Mucosa of descending colon (tissue), 3 donors: ENCODE measurements around the gene CDIPT. TPM values are rescaled to one million over a fixed set of nuclear protein-coding genes. Genes with fewer than 3 reads are reported as not detected.

Experiments
- ATAC-seq: fragments of 200-7000 bp; cut with Tn5 transposase; one replicate; pipeline ENCODE4 v1.9.1; 2020; ENCODE audit warnings: mild to moderate bottlenecking, moderate library complexity
- DNase-seq, 3 donors: peaks; one replicate each; pipeline ENCODE4 v3.0.0-alpha.2; 2020
- H3K36me3 ChIP-seq: fragments of 200-600 bp; one replicate; pipeline ENCODE4 v1.8.0; 2021; ENCODE audit warnings: low read depth, mild to moderate bottlenecking
- H3K4me1 ChIP-seq: fragments of 200-600 bp; one replicate; pipeline ENCODE4 v1.8.0; 2021; ENCODE audit warnings: low read depth, mild to moderate bottlenecking
- H3K4me3 ChIP-seq: fragments of 200-600 bp; one replicate; pipeline ENCODE4 v1.8.0; 2021; ENCODE audit warnings: mild to moderate bottlenecking
- H3K9me3 ChIP-seq: fragments of 200-600 bp; one replicate; pipeline ENCODE4 v1.8.0; 2021; ENCODE audit warnings: mild to moderate bottlenecking
- CTCF ChIP-seq: fragments of 200-600 bp; IDR thresholded peaks from one replicate; pipeline ENCODE4 v1.8.0; 2022; ENCODE audit warnings: antibody characterized with exemption, mild to moderate bottlenecking
- intact Hi-C, 2 donors: fragments of 100-400 bp; cut with DNase I in 1 of 2; cut with micrococcal nuclease in 1 of 2; formaldehyde crosslinking; loops; one replicate each; pipeline versions ENCODE4 v1.11.0 to v1.11.1; 2022; cut with DNase I, micrococcal nuclease
- total RNA-seq, 3 donors: library from RNA; stranded (reverse); fragmentation: NEBNext Ultra II Directional in 2 of 3; extraction: Animal tissue kit (Norgen Biotek cat#: 25700) in 2 of 3; gene quantifications; one replicate each; pipeline versions ENCODE4 v1.2.1 to v1.2.4, GENCODE V29; 2021 to 2023
- donor health status: DM: no; HTN: no; CAD: no; lungs with moderate emphysema.
- donor health status: DM: no; HTN: no; CAD: no.
- donor health status: DM: no; HTN: yes; CAD: no.

CDIPT gene
- total RNA-seq, 3 donors from 2014 or later, result 53.1 to 102 (median 90.5) TPM

DNA sequence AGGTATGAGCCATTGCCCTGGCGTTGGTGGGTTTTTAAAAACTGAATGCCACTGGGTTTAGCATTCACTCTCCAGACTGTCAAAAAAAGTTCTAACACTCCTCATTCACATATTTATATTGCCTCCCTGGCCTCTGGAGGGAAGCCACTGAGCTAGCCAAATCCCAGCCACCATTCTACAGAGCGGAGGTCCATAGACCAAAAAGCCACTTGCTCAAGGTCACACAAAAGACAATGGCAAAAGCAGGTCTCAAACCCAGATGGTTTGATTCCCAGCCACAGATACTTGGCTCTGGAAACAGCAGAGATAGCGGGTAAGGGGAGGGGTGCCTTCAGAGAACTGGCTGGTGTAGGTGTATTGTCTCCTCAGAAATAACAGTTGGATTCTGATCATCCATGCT is 18.0 kb upstream of the CDIPT start:
- intact Hi-C loops, result no loop called here
- ATAC-seq, result no peak
- no peaks in the 10 kb centered on the region for H3K9me3 ChIP-seq
- no peaks in the 10 kb centered on the region for H3K4me1 ChIP-seq
- no peak for TF ChIP-seq CTCF
- H3K36me3 ChIP-seq, result no peaks in the 10 kb centered on the region
- DNase-seq, result no peak
- H3K4me3 ChIP-seq, result no peak overlapping the region

DNA sequence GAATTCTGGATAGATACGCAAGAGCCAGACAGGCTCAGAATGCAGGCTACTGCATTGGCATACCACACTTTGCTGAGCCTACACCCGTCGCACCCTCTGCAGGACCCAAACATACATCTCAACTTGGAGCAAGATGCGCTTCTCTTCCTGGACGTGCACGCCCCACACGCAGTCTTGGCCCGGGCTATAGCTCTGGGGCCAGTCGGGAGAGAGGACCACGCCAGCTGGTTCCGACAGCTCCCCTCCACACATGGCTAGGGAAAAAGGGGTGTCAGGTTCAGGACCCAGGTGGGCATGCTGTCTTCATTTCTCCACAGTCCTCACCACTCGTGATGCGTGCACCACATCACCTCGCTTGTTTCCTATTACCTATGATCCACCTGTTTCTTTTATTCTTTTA is 15.1 kb upstream of the CDIPT start:
- Histone ChIP-seq H3K9me3 (no peaks in the 10 kb centered on the region), H3K36me3 (no peaks in the 10 kb centered on the region), H3K4me3 (no peak overlapping the region), H3K4me1 (no peaks in the 10 kb centered on the region)
- TF ChIP-seq CTCF, result no peak
- no peak for DNase-seq
- intact Hi-C loops, result no loop called here
- no peak for ATAC-seq

DNA sequence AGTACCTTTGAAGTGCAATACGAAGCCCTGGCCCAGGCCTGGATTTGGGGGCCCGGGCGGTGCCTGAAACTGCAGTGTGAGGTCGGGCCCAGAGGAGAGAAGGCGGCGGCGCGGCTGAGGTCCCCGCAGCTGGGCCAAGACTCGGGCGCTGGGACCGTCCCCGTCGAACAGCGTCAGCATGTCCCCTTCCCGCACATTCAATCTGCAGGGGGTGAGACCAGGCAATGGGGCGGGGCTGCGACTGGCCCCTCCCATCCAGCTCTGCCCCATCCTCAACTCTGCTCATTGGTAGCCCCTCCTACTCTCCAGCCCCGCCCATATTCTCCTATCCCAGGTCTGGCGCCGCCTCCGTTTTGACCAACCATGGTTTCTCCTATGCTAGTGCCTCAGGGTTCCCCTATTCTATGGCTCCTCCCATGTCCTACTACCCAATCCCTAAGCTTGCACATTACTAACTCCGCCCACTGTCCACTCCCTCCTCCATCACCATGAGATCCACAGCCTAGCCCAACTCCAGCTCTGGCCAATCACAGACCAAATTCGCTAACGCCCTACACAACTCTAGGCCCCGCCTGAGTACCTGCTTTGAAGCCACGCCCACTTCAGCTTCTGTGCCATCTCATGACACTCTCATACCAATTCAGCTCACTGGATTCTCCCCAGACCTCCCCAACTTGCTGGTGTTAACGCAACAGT is 14.4 kb upstream of the CDIPT start:
- Histone ChIP-seq H3K9me3 (no peaks in the 10 kb centered on the region), H3K4me3 (no peak overlapping the region), H3K36me3 (no peaks in the 10 kb centered on the region), H3K4me1 (no peaks in the 10 kb centered on the region)
- TF ChIP-seq CTCF, result no peak
- intact Hi-C loops, result no loop called here
- DNase-seq, result peak in 1 of 3 donors; percentile 52
- ATAC-seq, result peak; percentile 61

DNA sequence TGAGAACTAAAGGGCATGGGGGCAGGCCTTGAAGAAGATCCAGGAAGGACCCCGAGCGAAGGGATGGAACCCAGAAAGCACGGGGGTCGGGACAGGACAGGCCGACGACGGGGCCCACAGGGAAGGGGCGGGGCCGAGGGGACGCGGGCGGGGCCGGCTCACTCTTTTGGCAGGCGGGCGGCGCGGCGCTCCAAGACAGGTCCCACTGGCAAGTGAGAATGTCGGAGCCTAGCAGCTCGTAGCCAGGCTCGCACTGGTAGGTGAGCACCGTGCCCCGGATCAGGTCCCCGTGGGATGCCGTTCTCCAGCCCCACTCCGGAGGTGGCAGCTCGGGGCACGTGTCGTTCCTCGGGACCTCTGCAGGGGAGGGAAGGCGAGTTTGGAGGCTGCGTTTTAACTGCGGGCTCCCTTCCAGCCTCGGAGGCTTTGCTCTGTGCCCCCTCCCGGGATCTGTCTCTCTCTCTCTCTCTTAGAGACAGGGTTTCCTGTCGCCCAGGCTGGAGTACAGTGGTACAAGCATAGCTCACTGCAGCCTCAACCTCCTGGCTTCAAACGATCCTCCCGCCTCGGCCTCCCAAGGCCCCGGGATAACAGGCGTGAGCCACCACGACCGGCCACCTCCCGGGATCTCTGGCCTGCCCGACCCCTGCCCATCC is 13.7 kb upstream of the CDIPT start:
- H3K4me3 ChIP-seq, result no peak overlapping the region
- no peaks in the 10 kb centered on the region for H3K36me3 ChIP-seq
- DNase-seq (peak in 1 of 3 donors; percentile 48), ATAC-seq (no peak)
- no peaks in the 10 kb centered on the region for H3K4me1 ChIP-seq
- intact Hi-C loops, result no loop called here
- no peaks in the 10 kb centered on the region for H3K9me3 ChIP-seq
- no peak for TF ChIP-seq CTCF

DNA sequence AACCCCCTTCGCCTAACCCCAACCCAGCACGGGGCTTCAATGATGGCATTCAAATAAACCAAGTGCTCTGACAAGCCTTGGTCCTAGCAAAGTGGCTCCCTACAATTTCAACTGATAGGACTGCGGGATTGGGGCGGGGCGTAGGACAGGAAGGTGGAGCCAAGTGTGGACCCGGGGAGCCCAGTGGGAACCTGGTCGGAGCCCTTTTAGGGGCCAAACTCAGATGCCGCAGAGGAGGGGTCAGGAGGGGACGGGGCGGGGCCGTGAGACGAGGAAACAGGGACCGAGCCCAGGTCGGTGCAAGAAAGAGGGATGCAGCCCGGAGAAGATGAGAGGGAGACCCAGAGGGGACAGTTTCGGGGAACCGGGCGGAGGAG is 13.2 kb upstream of the CDIPT start:
- ATAC-seq (no peak), DNase-seq (no peak)
- Histone ChIP-seq H3K9me3 (no peaks in the 10 kb centered on the region), H3K4me1 (no peaks in the 10 kb centered on the region), H3K4me3 (no peak overlapping the region), H3K36me3 (no peaks in the 10 kb centered on the region)
- intact Hi-C loops, result no loop called here
- TF ChIP-seq CTCF, result no peak
